B cell (primary cell): ENCODE data around the gene SRRM4. TPM values are rescaled to one million over a fixed set of nuclear protein-coding genes. Genes with fewer than 3 reads are reported as not detected.

Source experiments
- ATAC-seq: fragments of 200-7000 bp; cut with Tn5 transposase; one replicate; pipeline ENCODE4 v1.10.0; 2021; ENCODE audit warnings: low read depth, mild to moderate bottlenecking, moderate number of reproducible peaks, moderate library complexity
- CTCF ChIA-PET: fragments of 350-600 bp; sonication (Branson Sonifier 250); formaldehyde crosslinking; loops from one replicate; lab custom pipeline; 2021; ENCODE audit warnings: antibody characterized with exemption, inconsistent platforms; lab: Charles Lee
- POLR2A ChIA-PET: fragments of 350-600 bp; sonication (Branson Sonifier 250); formaldehyde crosslinking; loops from one replicate; lab custom pipeline; 2021; ENCODE audit warnings: antibody characterized with exemption; lab: Charles Lee
- DNase-seq: peaks from one replicate; pipeline ENCODE4 v3.0.0; 2013
- H2AFZ ChIP-seq: 2 replicates; pipeline ENCODE4 v1.6.1; 2012; ENCODE audit warnings: mild to moderate bottlenecking, low read depth, low read length; ENCODE audit not compliant: insufficient read depth, poor library complexity, severe bottlenecking
- H3K27ac ChIP-seq, 2 donors: 1 replicate in 1 of 2; 2 replicates in 1 of 2; pipeline ENCODE4 v1.5.1; 2012 to 2013; ENCODE audit warnings: low read length in 2 of 2, mild to moderate bottlenecking in 2 of 2, moderate library complexity in 1 of 2
- H3K27me3 ChIP-seq, 4 experiments: fragments of 200-600 bp in 1 of 4; sonication (generic) in 1 of 4; replicated peaks in 1 of 4; 1 replicate in 2 of 4; 2 replicates in 2 of 4; pipeline versions ENCODE4 v1.6.1 to v1.7.0; 2013 to 2016; ENCODE audit warnings: low read length in 3 of 4, mild to moderate bottlenecking in 2 of 4, mixed read lengths in 1 of 4, moderate library complexity in 1 of 4; ENCODE audit not compliant: insufficient read depth in 4 of 4, control insufficient read depth in 3 of 4; ENCODE audit errors: control extremely low read depth in 1 of 4
- H3K36me3 ChIP-seq, 2 experiments: replicated peaks in 1 of 2; 1 replicate in 1 of 2; 2 replicates in 1 of 2; pipeline versions ENCODE4 v1.6.1 to v1.7.1; 2013; ENCODE audit warnings: low read length in 1 of 2; ENCODE audit not compliant: insufficient read depth in 2 of 2, control insufficient read depth in 1 of 2; ENCODE audit errors: control extremely low read depth in 1 of 2, extremely low read depth in 1 of 2
- H3K4me1 ChIP-seq, 2 donors: fragments of 200-600 bp in 1 of 2; sonication (generic) in 1 of 2; 1 replicate in 1 of 2; 2 replicates in 1 of 2; pipeline versions ENCODE4 v1.5.1 to v1.6.1; 2013 to 2017; ENCODE audit warnings: low read length in 2 of 2; ENCODE audit not compliant: control insufficient read depth in 2 of 2, insufficient read depth in 2 of 2
- H3K4me2 ChIP-seq: replicated peaks from 2 replicates; pipeline ENCODE3; 2012; ENCODE audit warnings: mild to moderate bottlenecking, low read depth, low read length; ENCODE audit not compliant: poor library complexity, severe bottlenecking
- H3K4me3 ChIP-seq, 5 experiments: fragments of 200-600 bp in 1 of 5; sonication (generic) in 1 of 5; 1 replicate in 3 of 5; 2 replicates in 2 of 5; pipeline versions ENCODE4 v1.5.1 to v1.7.0; 2011 to 2016; ENCODE audit warnings: low read length in 4 of 5, mild to moderate bottlenecking in 4 of 5, low read depth in 2 of 5, control low read depth in 1 of 5, moderate library complexity in 1 of 5; ENCODE audit not compliant: insufficient read depth in 1 of 5; ENCODE audit errors: control extremely low read depth in 1 of 5, extremely low read depth in 1 of 5
- H3K79me2 ChIP-seq: fragments of 200-600 bp; sonication (generic); one replicate; pipeline ENCODE4 v1.6.0; 2016; ENCODE audit warnings: low read length; ENCODE audit not compliant: control insufficient read depth, insufficient read depth
- H3K9ac ChIP-seq: fragments of 200-600 bp; sonication (generic); 2 replicates; pipeline ENCODE4 v1.6.1; 2017; ENCODE audit warnings: mild to moderate bottlenecking, low read length, moderate library complexity
- H3K9me3 ChIP-seq, 3 donors: one replicate each; pipeline versions ENCODE4 v1.6.1 to v1.7.1; 2013; ENCODE audit warnings: low read length in 2 of 3; ENCODE audit not compliant: control insufficient read depth in 2 of 3, insufficient read depth in 1 of 3; ENCODE audit errors: control extremely low read depth in 1 of 3
- H4K20me1 ChIP-seq: 2 replicates; pipeline ENCODE4 v1.6.0; 2012; ENCODE audit warnings: mild to moderate bottlenecking, low read length; ENCODE audit not compliant: insufficient read depth, control insufficient read depth, poor library complexity, severe bottlenecking
- H3K27ac Mint-ChIP-seq: one replicate; pipeline ENCODE4 v1.8.0; 2021; ENCODE audit warnings: mixed read lengths
- H3K27me3 Mint-ChIP-seq: one replicate; pipeline ENCODE4 v1.8.0; 2021; ENCODE audit warnings: mixed read lengths
- H3K4me1 Mint-ChIP-seq: one replicate; pipeline ENCODE4 v1.8.0; 2021; ENCODE audit warnings: mixed read lengths
- H3K4me3 Mint-ChIP-seq: one replicate; pipeline ENCODE4 v1.8.0; 2021; ENCODE audit warnings: mixed read lengths
- H3K9me3 Mint-ChIP-seq: one replicate; pipeline ENCODE4 v1.8.0; 2022; ENCODE audit warnings: mixed read lengths; ENCODE audit not compliant: insufficient read depth
- EZH2 ChIP-seq: IDR thresholded peaks from 2 replicates; pipeline ENCODE4 v1.6.1; 2012; ENCODE audit warnings: borderline replicate concordance, low read depth, mild to moderate bottlenecking, moderate library complexity, low read length; ENCODE audit not compliant: insufficient read depth, poor library complexity, severe bottlenecking
- WGBS: methylation state at CpG from one replicate; pipeline ENCODE4 v1.1.5; 2013; ENCODE audit warnings: missing lambda C conversion rate; ENCODE audit not compliant: insufficient coverage; 5-methylcytosine and 5-hydroxymethylcytosine counted together
- intact Hi-C: fragments of 100-400 bp; cut with micrococcal nuclease; formaldehyde crosslinking; loops from one replicate; pipeline ENCODE4 v1.10.0; 2022
- polyA plus RNA-seq: library from polyadenylated mRNA; depleted of rRNA; stranded (reverse); fragments of >200 nt; gene quantifications from 2 replicates; pipeline ENCODE4 v1.2.3, GENCODE V29; 2012
- total RNA-seq, 2 donors: library from RNA; stranded (reverse); fragments of 120-200 nt in 1 of 2; gene quantifications; 1 replicate in 1 of 2; 2 replicates in 1 of 2; pipeline versions ENCODE4 v1.2.3 to v1.2.4, GENCODE V29; 2013 to 2022
- TF ChIP-seq, protein P1 (sequence below): fragments of 200-600 bp; IDR thresholded peaks from one replicate; pipeline ENCODE4 v1.8.0; 2022; ENCODE audit warnings: antibody characterized with exemption, mild to moderate bottlenecking

SRRM4 gene
- total and polyA plus RNA-seq, 2 donors (not counting 1 experiment from before 2014, with no cell fraction given) = not detected

GRCh38 chr12:119153477-119154434 is 172.4 kb downstream of the SRRM4 start:
- WGBS = 34% methylated on average over 42 of the region's 49 CpGs

GRCh38 chr12:119154435-119154818 is 173.1 kb downstream of the SRRM4 start:
- H3K4me1 ChIP-seq = no peaks in the 10 kb centered on the region
- Mint-ChIP-seq H3K27me3 (peaks cover 23% of the 10 kb centered on the region), H3K27ac (no peak overlapping the region), H3K4me1 (no peaks in the 10 kb centered on the region), H3K4me3 (no peak overlapping the region), H3K9me3 (peaks cover 2% of the 10 kb centered on the region)
- peaks cover 0 to 39% (median 0%) of the 10 kb centered on the region in 3 donors for H3K9me3 ChIP-seq
- intact Hi-C loops = no loop called here
- TF ChIP-seq, protein P1, sequence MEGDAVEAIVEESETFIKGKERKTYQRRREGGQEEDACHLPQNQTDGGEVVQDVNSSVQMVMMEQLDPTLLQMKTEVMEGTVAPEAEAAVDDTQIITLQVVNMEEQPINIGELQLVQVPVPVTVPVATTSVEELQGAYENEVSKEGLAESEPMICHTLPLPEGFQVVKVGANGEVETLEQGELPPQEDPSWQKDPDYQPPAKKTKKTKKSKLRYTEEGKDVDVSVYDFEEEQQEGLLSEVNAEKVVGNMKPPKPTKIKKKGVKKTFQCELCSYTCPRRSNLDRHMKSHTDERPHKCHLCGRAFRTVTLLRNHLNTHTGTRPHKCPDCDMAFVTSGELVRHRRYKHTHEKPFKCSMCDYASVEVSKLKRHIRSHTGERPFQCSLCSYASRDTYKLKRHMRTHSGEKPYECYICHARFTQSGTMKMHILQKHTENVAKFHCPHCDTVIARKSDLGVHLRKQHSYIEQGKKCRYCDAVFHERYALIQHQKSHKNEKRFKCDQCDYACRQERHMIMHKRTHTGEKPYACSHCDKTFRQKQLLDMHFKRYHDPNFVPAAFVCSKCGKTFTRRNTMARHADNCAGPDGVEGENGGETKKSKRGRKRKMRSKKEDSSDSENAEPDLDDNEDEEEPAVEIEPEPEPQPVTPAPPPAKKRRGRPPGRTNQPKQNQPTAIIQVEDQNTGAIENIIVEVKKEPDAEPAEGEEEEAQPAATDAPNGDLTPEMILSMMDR = no peak
- no peak for TF ChIP-seq EZH2
- H3K79me2 ChIP-seq = no peaks in the 10 kb centered on the region
- DNase-seq = no peak
- H2AFZ ChIP-seq = no peak overlapping the region
- no peak overlapping the region for H3K27ac ChIP-seq
- no peak for ATAC-seq
- no peak overlapping the region for H3K4me3 ChIP-seq
- no peaks in the 10 kb centered on the region for H3K36me3 ChIP-seq
- H4K20me1 ChIP-seq = no peaks in the 10 kb centered on the region
- H3K27me3 ChIP-seq = peaks cover 0 to 5% (median 2%) of the 10 kb centered on the region in 4 experiments
- ChIA-PET CTCF (no interaction called here), POLR2A (no interaction called here)
- no peak overlapping the region for H3K4me2 ChIP-seq
- WGBS = 61% methylated on average over 6 of the region's 11 CpGs
- no peak overlapping the region for H3K9ac ChIP-seq

More at GRCh38 chr12:119153477-119154434, 172.4 kb downstream of the SRRM4 start:
- ATAC-seq (no peak), DNase-seq (no peak)
- no peak overlapping the region for H3K4me3 Mint-ChIP-seq
- peaks cover 2% of the 10 kb centered on the region for H3K9me3 Mint-ChIP-seq
- Histone ChIP-seq H3K27ac (no peak overlapping the region), H3K4me1 (no peaks in the 10 kb centered on the region), H3K4me2 (no peak overlapping the region), H4K20me1 (no peaks in the 10 kb centered on the region), H3K9me3 (peaks cover 0 to 39% (median 0%) of the 10 kb centered on the region in 3 donors), H3K4me3 (no peak overlapping the region), H3K27me3 (peaks cover 0 to 5% (median 2%) of the 10 kb centered on the region in 4 experiments), H2AFZ (no peak overlapping the region), H3K9ac (no peak overlapping the region), H3K79me2 (no peaks in the 10 kb centered on the region), H3K36me3 (no peaks in the 10 kb centered on the region)
- CTCF ChIA-PET = no interaction called here
- H3K27me3 Mint-ChIP-seq = peaks cover 24% of the 10 kb centered on the region
- intact Hi-C loops = no loop called here
- POLR2A ChIA-PET = no interaction called here
- H3K27ac Mint-ChIP-seq = no peak overlapping the region
- H3K4me1 Mint-ChIP-seq = no peaks in the 10 kb centered on the region
- TF ChIP-seq EZH2 = no peak
- TF ChIP-seq, protein P1 = no peak
